Measurements from ENCODE around the gene RIOK1.
"Not testable (repeated sequence)": the region's sequence is repeated elsewhere in the genome, so short reads cannot be mapped to it uniquely, and the experiment has no call there.

RIOK1 gene

DNA sequence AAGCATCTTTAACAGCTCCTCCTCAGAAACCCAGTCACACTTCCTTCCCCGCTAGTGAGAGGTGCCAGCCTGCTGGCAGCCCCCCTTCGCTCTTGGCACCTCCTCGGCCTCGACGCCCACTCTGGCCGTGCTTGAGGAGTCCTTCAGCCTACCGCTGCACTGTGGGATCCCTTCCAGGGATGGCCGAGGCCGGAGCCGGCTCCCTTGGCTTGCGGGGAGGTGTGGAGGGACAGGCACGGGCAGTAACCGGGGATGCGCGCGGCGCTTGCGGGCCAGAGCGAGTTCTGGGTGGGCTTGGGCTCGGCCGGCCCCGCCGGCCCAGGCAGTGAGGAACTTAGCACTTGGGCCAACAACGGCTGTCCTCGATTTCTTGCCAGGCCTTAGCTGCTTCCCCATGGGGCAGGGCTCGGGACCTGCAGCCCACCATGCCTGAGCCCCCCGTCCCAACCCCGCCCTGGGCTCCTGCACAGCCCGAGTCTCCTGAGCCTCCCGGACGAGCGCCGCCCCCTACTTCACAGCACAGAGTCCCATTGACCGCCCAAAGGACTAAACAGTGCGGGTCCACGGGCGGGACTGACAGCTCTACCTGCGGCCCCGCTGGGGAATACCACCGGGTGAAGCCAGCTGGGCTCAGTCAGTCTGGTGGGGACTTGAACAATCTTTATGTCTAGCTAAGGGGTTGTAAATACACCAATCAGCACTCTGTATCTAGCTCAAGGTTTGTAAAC, 51.6 kb downstream of the RIOK1 start:
- DNase-seq (ENCODE audit: low read depth), result no peak

DNA sequence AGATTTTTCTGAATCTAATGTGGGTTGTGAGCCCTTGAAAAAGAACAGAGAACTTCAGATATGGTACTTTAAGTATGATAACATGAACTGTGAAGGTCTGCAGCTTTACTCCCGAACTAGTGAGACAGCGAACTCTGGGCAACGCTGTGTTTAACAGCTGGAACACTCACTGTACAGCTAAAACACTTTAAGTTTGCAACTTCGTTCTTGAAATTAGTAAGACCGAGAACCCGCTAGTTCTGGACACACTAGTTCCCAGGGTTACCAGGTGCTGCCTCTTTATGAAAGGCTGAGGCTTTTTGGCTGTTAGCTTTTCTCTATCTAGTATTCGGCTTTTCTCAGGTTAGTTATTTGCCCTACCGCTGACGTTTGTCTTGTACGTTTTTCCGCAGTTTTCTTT, 52.9 kb downstream of the RIOK1 start:
- DNase-seq (ENCODE audit: low read depth), result no peak

DNA sequence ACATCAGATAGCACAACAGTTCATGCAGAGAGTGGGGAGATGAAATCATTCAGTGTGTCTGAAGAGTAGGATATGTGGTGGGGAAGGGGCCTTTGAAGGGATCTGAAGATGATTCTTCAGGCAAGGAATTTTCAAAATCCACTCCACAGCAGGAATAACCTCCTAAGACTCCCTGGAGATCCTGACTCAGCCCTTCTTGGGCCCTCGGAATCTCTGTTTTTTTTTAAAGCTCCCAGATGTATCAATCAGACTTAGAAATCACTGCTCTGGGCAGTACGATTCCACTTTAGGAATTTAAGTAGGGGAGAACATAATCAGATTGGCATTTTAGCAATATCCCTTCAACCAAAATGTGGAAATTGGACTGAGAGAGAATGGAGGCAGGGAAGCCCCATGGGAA, 55.5 kb downstream of the RIOK1 start:
- DNase-seq (ENCODE audit: low read depth), result no peak

- no peak for DNase-seq (ENCODE audit: low read depth)
Measured at GRCh38 chr6:7445885-7446461, 56.4 kb downstream of the RIOK1 start.

DNA sequence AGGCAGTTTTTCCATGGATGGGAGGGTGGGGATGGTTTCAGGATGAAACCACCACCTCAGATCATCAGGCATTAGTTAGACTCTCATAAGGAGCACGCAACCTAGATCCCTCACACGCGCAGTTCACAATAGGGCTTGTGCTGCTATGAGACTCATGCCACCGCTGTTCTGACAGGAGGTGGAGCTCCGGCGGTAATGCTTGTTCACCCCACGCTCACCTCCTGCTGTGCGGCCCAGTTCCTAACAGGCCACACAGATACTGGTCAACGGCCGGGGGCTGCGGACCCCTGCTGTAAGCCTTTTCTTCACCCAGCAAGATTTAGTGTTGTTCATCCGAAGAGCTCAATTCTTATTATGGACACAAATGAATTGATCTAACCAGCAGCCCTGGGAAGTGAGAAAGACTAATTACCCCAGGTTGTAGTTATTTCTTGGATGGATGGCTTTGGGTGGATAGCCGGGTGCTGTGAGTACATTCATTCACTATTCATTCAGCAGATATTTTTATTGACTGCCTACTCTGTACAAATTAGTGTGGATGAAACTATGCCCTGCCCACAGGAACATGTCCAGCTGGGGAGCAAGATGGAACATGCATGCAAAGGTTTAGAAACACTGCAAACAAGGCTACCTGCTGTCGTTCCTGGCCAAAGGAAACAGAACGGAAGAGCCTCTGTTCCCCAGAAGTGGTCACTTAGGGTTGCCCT, 57.2 kb downstream of the RIOK1 start:
- no peak for DNase-seq (ENCODE audit: low read depth)

- DNase-seq (ENCODE audit: low read depth), result no peak
Measured at GRCh38 chr6:7448232-7448631, 58.6 kb downstream of the RIOK1 start.

GRCh38 chr6:7449018-7449417, 59.4 kb downstream of the RIOK1 start:
- DNase-seq (ENCODE audit: low read depth), result no peak

GRCh38 chr6:7451326-7451725, 61.7 kb downstream of the RIOK1 start:
- DNase-seq (ENCODE audit: low read depth), result no peak

- no peak for DNase-seq (ENCODE audit: low read depth)
Measured at GRCh38 chr6:7452898-7453297, 63.3 kb downstream of the RIOK1 start.

- no peak for DNase-seq (ENCODE audit: low read depth)
Measured at GRCh38 chr6:7454696-7455358, 65.2 kb downstream of the RIOK1 start.

GRCh38 chr6:7456302-7456701, 66.7 kb downstream of the RIOK1 start:
- DNase-seq (ENCODE audit: low read depth), result not testable (repeated sequence)

DNA sequence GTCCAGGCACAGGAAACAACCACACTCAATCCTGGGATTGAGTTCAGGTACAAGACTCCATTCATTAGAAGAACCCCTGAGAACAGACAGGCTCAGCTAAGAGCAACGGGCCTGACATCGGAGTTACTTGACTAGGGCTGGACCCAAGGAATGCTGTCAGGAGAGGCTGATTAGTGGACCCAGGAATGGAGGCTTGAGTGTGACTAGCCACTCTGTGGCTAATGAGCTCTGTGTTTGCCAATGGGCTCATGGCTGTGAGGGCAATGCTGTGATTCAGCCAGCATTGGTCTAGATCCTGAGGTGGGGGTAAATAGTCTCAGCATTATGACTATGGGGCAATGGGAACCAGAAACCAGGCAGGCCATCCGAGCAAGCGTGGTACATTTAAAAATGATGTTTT, 71.8 kb downstream of the RIOK1 start:
- DNase-seq (ENCODE audit: low read depth), result no peak

DNA sequence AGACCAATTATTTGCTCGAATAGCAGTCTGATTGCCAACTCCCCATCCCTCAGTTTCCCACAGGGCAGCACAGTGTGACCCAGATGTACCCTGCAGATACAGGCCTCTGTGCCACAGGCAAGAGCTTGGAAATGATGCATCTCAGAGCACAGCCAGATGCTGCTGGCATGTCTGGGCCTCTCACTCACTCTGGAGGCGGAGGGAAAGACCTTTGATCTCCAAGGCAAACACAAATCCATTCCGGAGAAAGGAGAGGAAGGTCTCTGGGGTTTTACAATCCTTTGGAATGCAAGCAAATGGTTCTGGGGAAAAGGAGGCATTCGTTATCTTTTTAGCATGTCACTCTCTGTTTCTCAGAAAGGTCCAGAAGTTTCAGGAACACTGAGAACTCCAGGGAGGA, 74.2 kb downstream of the RIOK1 start:
- DNase-seq (ENCODE audit: low read depth), result no peak

DNA sequence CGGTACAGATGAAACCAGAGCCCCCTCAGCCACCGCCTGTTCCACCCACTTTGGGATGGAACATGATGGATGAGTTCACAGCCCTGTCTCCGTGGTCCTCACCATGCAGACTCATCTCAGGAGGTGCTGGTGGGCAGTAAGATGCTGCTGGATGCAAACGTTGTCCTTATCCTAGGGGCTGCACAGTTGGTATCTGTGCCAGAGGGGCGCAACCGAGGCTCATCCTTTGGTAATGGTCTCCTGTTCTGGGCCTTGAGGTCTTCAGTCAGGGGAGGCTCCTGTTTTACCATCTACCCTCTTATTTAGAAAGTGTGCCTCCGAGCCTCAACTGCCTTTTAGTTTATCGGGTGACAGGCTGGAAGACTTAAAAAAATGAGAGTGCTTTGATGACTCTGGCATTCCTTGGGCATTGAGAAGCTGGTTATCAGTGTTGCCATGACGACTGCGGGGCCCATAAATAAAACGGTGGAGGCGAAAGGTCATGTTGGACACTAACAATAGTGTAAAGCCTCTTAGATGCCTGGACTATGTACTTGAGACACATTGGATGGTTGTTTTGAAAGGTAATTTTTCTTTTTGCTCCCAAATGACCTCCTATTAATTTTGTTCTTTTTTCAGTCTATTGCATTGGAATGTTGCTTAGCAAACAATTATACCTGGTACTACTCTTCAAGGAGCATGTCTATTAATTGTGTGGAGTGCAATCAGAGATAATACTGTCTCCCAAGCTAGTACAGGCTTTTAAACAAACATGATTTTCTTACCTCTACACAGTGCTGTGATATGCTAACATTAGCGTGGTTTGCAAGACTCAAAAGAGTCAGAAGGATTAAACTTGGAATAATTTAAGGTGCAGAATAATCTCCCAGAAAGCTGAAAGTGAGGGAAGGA, 77.6 kb downstream of the RIOK1 start:
- no peak for DNase-seq (ENCODE audit: low read depth)
